ENCODE results near the gene TIPIN. TPM values are rescaled to one million over a fixed set of nuclear protein-coding genes. Genes with fewer than 3 reads are reported as not detected.
"Not testable (repeated sequence)": the region's sequence is repeated elsewhere in the genome, so short reads cannot be mapped to it uniquely, and the experiment has no call there.

Gene TIPIN
- total RNA-seq, 2 experiments from 2014 or later, result 36.4 to 42.7 TPM

GRCh38 chr15:66394915-66395314 lies 38.4 kb upstream of the TIPIN start:
- H3K27ac Mint-ChIP-seq, result peak overlapping the region; percentile 5
- peaks cover 66% of the 10 kb centered on the region for H3K36me3 Mint-ChIP-seq (ENCODE audit: low read depth)
- no peak for ATAC-seq
- H3K9me3 Mint-ChIP-seq (ENCODE audit: insufficient read depth), result no peaks in the 10 kb centered on the region
- H3K27me3 Mint-ChIP-seq (ENCODE audit: low read depth), result no peaks in the 10 kb centered on the region
- peaks cover 74% of the 10 kb centered on the region for H3K4me1 Mint-ChIP-seq (ENCODE audit: low read depth)
- POLR2A ChIA-PET, result no interaction called here
- no peak for DNase-seq
- no peak overlapping the region for H3K4me3 Mint-ChIP-seq
- CTCF ChIA-PET, result interaction anchor here (2.1 to 3.6 kb wide), 2 partner anchors 9 to 18 kb away, joined by 8 to 12 read pairs; no protein-coding TSS in a partner anchor

DNA sequence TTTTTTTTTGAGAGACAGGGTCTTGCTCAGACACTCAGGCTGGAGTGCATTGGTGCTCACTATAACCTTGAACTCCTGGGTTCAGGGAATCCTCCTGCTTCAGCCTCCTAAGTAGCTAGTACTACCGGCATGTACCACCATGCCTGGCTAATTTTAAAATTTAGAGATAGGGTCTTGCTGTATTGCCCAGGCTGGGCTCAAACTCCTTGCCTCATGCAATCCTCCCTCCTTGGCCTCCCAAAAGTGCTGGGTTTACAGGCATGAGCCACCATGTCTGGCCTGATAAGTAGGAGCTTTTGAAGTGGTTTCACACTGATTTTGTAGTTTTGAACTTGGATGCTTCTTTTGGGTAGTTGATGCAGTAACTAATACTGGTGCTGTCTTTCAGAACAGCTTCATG lies 38.0 kb upstream of the TIPIN start:
- H3K9me3 Mint-ChIP-seq (ENCODE audit: insufficient read depth), result no peaks in the 10 kb centered on the region
- POLR2A ChIA-PET, result no interaction called here
- H3K36me3 Mint-ChIP-seq (ENCODE audit: low read depth), result peaks cover 68% of the 10 kb centered on the region
- H3K27ac Mint-ChIP-seq, result peak overlapping the region; percentile 5
- no peaks in the 10 kb centered on the region for H3K27me3 Mint-ChIP-seq (ENCODE audit: low read depth)
- ATAC-seq (no peak), DNase-seq (no peak)
- peaks cover 76% of the 10 kb centered on the region for H3K4me1 Mint-ChIP-seq (ENCODE audit: low read depth)
- CTCF ChIA-PET, result interaction anchor here (3.6 kb wide), 1 partner anchor 10 kb away, joined by 12 read pairs; no protein-coding TSS in a partner anchor
- H3K4me3 Mint-ChIP-seq, result no peak overlapping the region

- H3K4me3 Mint-ChIP-seq, result not testable (repeated sequence)
- peaks cover 69% of the 10 kb centered on the region for H3K36me3 Mint-ChIP-seq (ENCODE audit: low read depth)
Observed at GRCh38 chr15:66393037-66393436, 36.6 kb upstream of the TIPIN start.

GRCh38 chr15:66390678-66391077 lies 34.2 kb upstream of the TIPIN start:
- CTCF ChIA-PET, result interaction anchor here (7.6 kb wide), 1 partner anchor 107 kb away, joined by 126 read pairs; the partner anchor contains the start of gene SNAPC5

More at GRCh38 chr15:66393037-66393436, 36.6 kb upstream of the TIPIN start:
- ChIA-PET POLR2A (interaction anchor here (0.6 kb wide), 1 partner anchor 11 kb away, joined by 3 read pairs; no protein-coding TSS in a partner anchor), CTCF (interaction anchor here (0.6 to 3.6 kb wide), 4 partner anchors 9 to 105 kb away, joined by 3 to 12 read pairs (median 7); partner anchors contain the start of gene SNAPC5)
- not testable (repeated sequence) for H3K9me3 Mint-ChIP-seq (ENCODE audit: insufficient read depth); H3K27ac Mint-ChIP-seq; H3K27me3 Mint-ChIP-seq (ENCODE audit: low read depth); ATAC-seq; DNase-seq
- H3K4me1 Mint-ChIP-seq (ENCODE audit: low read depth), result peaks cover 80% of the 10 kb centered on the region

DNA sequence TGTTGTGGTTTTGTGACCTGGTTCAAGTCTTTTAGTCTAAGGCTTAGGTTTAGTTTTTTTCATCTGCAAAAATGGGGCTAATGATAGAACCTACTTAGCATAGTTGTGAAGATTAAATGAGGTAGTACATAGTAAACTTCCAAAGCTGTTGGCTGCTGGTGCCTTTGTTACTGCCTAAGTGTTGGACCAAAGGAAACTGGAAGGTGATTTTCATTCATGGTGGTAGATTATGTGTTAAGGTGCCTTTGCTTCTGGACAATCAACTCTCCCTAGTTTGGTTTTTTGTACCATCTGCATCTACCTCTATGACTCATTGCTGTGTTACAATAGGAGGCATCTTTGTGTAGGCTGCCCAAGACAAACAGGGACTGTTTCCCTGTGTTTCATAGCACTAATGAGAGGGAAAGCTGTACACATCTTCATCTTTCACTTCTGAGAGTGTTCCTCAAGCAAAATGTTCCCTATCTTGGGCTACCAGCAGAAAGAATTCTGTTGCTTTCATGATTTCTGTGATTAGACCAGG lies 33.4 kb upstream of the TIPIN start:
- H3K9me3 Mint-ChIP-seq (ENCODE audit: insufficient read depth), result no peaks in the 10 kb centered on the region
- CTCF ChIA-PET, result interaction anchor here (0.6 to 7.6 kb wide), 2 partner anchors 108 to 124 kb away, joined by 3 to 126 read pairs; partner anchors contain the start of gene SNAPC5
- peak overlapping the region; percentile 95 for H3K4me3 Mint-ChIP-seq
- peaks cover 62% of the 10 kb centered on the region for H3K36me3 Mint-ChIP-seq (ENCODE audit: low read depth)
- peak overlapping the region; percentile 82 for H3K27ac Mint-ChIP-seq
- POLR2A ChIA-PET, result interaction anchor here (0.9 to 2.2 kb wide), 2 partner anchors 12 to 33 kb away, joined by 4 to 7 read pairs; no protein-coding TSS in a partner anchor
- peaks cover 72% of the 10 kb centered on the region for H3K4me1 Mint-ChIP-seq (ENCODE audit: low read depth)
- no peaks in the 10 kb centered on the region for H3K27me3 Mint-ChIP-seq (ENCODE audit: low read depth)
- ATAC-seq (no peak), DNase-seq (no peak)

More at GRCh38 chr15:66390678-66391077, 34.2 kb upstream of the TIPIN start:
- Mint-ChIP-seq H3K36me3 (ENCODE audit: low read depth) (peaks cover 66% of the 10 kb centered on the region), H3K4me1 (ENCODE audit: low read depth) (peaks cover 76% of the 10 kb centered on the region), H3K27ac (peak overlapping the region; percentile 82), H3K27me3 (ENCODE audit: low read depth) (no peaks in the 10 kb centered on the region), H3K4me3 (peak overlapping the region; percentile 95), H3K9me3 (ENCODE audit: insufficient read depth) (no peaks in the 10 kb centered on the region)
- POLR2A ChIA-PET, result interaction anchor here (0.7 to 2.2 kb wide), 2 partner anchors 12 to 20 kb away, joined by 3 to 7 read pairs; no protein-coding TSS in a partner anchor
- DNase-seq (peak; percentile 48), ATAC-seq (peak; percentile 7)

GRCh38 chr15:66389098-66389858 lies 32.8 kb upstream of the TIPIN start:
- H3K27me3 Mint-ChIP-seq (ENCODE audit: low read depth), result no peaks in the 10 kb centered on the region
- H3K4me3 Mint-ChIP-seq, result peak overlapping the region; percentile 95
- DNase-seq (peak; percentile 71), ATAC-seq (no peak)
- H3K36me3 Mint-ChIP-seq (ENCODE audit: low read depth), result peaks cover 58% of the 10 kb centered on the region
- peaks cover 68% of the 10 kb centered on the region for H3K4me1 Mint-ChIP-seq (ENCODE audit: low read depth)
- H3K9me3 Mint-ChIP-seq (ENCODE audit: insufficient read depth), result no peaks in the 10 kb centered on the region
- H3K27ac Mint-ChIP-seq, result peak overlapping the region; percentile 82
- POLR2A ChIA-PET, result interaction anchor here (0.6 to 5.3 kb wide), 5 partner anchors 13 to 682 kb away, joined by 3 to 35 read pairs (median 7); partner anchors contain the start of genes RPL4, SNAPC5 and ZWILCH
- CTCF ChIA-PET, result interaction anchor here (2.0 to 7.6 kb wide), 3 partner anchors 23 to 109 kb away, joined by 5 to 126 read pairs (median 25); partner anchors contain the start of gene SNAPC5

- Mint-ChIP-seq H3K9me3 (ENCODE audit: insufficient read depth) (no peaks in the 10 kb centered on the region), H3K27ac (peak overlapping the region; percentile 67), H3K4me3 (peak overlapping the region; percentile 95), H3K4me1 (ENCODE audit: low read depth) (peaks cover 60% of the 10 kb centered on the region), H3K27me3 (ENCODE audit: low read depth) (no peaks in the 10 kb centered on the region), H3K36me3 (ENCODE audit: low read depth) (peaks cover 55% of the 10 kb centered on the region)
- ChIA-PET POLR2A (interaction anchor here (0.6 to 5.3 kb wide), 10 partner anchors 14 to 681 kb away, joined by 3 to 35 read pairs (median 6); partner anchors contain the start of genes RPL4, SNAPC5, TIPIN and ZWILCH), CTCF (interaction anchor here (1.0 to 7.6 kb wide), 11 partner anchors 8 to 115 kb away, joined by 3 to 126 read pairs (median 6); partner anchors contain the start of gene SNAPC5)
- no peak for DNase-seq
- ATAC-seq, result no peak
Observed at GRCh38 chr15:66388576-66388975, 32.1 kb upstream of the TIPIN start.

DNA sequence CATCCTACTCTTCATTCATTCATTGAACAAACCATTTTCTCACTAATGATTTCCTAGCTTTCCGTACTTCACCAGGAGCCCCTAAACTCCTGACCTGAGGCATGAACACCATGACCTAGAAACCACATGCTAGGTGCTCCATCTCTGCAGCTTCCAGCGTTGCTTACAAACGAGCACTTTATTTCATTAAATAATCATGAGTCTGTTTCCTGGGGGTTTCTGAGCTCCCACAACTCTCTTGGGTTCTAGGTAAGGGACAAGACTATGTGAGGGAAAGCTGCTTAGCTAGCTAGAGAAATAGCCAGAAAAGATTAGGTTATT lies 31.5 kb upstream of the TIPIN start:
- CTCF ChIA-PET, result interaction anchor here (1.0 to 7.6 kb wide), 12 partner anchors 9 to 116 kb away, joined by 3 to 126 read pairs (median 6); partner anchors contain the start of gene SNAPC5
- Mint-ChIP-seq H3K36me3 (ENCODE audit: low read depth) (peaks cover 51% of the 10 kb centered on the region), H3K27me3 (ENCODE audit: low read depth) (no peaks in the 10 kb centered on the region), H3K9me3 (ENCODE audit: insufficient read depth) (no peaks in the 10 kb centered on the region), H3K27ac (peak overlapping the region; percentile 82), H3K4me1 (ENCODE audit: low read depth) (peaks cover 56% of the 10 kb centered on the region), H3K4me3 (peak overlapping the region; percentile 95)
- DNase-seq (no peak), ATAC-seq (no peak)
- POLR2A ChIA-PET, result interaction anchor here (1.3 to 5.3 kb wide), 7 partner anchors 17 to 116 kb away, joined by 3 to 35 read pairs (median 19); partner anchors contain the start of genes RPL4, SNAPC5, TIPIN and ZWILCH

GRCh38 chr15:66387163-66388042 lies 30.9 kb upstream of the TIPIN start:
- Mint-ChIP-seq H3K9me3 (ENCODE audit: insufficient read depth) (no peaks in the 10 kb centered on the region), H3K4me1 (ENCODE audit: low read depth) (peaks cover 53% of the 10 kb centered on the region), H3K36me3 (ENCODE audit: low read depth) (peaks cover 47% of the 10 kb centered on the region), H3K4me3 (peak overlapping the region; percentile 95), H3K27me3 (ENCODE audit: low read depth) (no peaks in the 10 kb centered on the region), H3K27ac (peak overlapping the region; percentile 82)
- CTCF ChIA-PET, result interaction anchor here (1.0 to 7.6 kb wide), 16 partner anchors 9 to 116 kb away, joined by 3 to 126 read pairs (median 6); partner anchors contain the start of gene SNAPC5
- peak; percentile 67 for DNase-seq
- ATAC-seq, result peak; percentile 43
- POLR2A ChIA-PET, result interaction anchor here (1.3 to 5.3 kb wide), 7 partner anchors 17 to 117 kb away, joined by 3 to 35 read pairs (median 19); partner anchors contain the start of genes RPL4, SNAPC5, TIPIN and ZWILCH

GRCh38 chr15:66386204-66387123 lies 30.0 kb upstream of the TIPIN start, which contains the start of gene MAP2K1:
Gene MAP2K1, plus strand, starts transcription at chr15:66386912. Its CDS starts 436 bp downstream, at chr15:66387348.
- peak; percentile 83 for ATAC-seq
- no peaks in the 10 kb centered on the region for H3K9me3 Mint-ChIP-seq (ENCODE audit: insufficient read depth)
- peaks cover 45% of the 10 kb centered on the region for H3K4me1 Mint-ChIP-seq (ENCODE audit: low read depth)
- H3K27ac Mint-ChIP-seq, result peak within 1 kb of the TSS; percentile 98
- ChIA-PET POLR2A (interaction anchor here (0.6 to 5.3 kb wide), 6 partner anchors 16 to 229 kb away, joined by 3 to 35 read pairs (median 20); partner anchors contain the start of genes RPL4, SNAPC5, TIPIN and ZWILCH), CTCF (interaction anchor here (0.7 to 7.6 kb wide), 20 partner anchors 8 to 120 kb away, joined by 3 to 126 read pairs (median 6); partner anchors contain the start of genes SNAPC5, TIPIN and ZWILCH)
- peak; percentile 99 for DNase-seq
- H3K27me3 Mint-ChIP-seq (ENCODE audit: low read depth), result no peaks in the 10 kb centered on the region
- H3K4me3 Mint-ChIP-seq, result peak within 1 kb of the TSS; percentile 95
- peaks cover 39% of the 10 kb centered on the region for H3K36me3 Mint-ChIP-seq (ENCODE audit: low read depth)

Measured in activated CD8-positive, alpha-beta T cell treated with anti-CD3 and anti-CD28 coated beads, Interleukin-2, amount 10 ng/mL, durations not matched to agents 7 days and 5 days (primary cell).